Femur (tissue), 1 donor: ENCODE results near the gene OGA.

Experiments used
- DNase-seq: peaks from one replicate; pipeline ENCODE4 v3.0.0-alpha.2; 2017

The OGA gene

GRCh38 chr10:101834341-101834740 lies 16.1 kb upstream of the OGA start:
- no peak for DNase-seq

DNA sequence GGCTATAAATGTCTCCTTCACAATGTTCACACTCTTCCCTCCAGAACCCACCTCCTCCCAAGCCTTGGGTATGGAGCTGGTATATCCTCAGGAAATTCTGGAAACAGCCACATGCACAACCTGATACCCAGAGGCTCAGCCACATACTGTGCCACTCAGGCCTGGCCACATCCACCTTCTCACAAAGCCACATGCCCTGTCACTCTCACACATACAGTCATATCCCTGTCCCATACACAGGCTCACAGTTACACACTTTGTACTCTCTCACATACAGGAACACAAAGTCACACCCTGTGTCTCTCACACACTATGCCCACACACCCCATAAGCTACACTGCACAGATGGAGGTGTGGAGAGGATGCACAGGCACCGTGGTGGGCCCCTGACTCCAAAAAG lies 15.2 kb upstream of the OGA start:
- no peak for DNase-seq

GRCh38 chr10:101832325-101832771 lies 14.1 kb upstream of the OGA start:
- no peak for DNase-seq

DNA sequence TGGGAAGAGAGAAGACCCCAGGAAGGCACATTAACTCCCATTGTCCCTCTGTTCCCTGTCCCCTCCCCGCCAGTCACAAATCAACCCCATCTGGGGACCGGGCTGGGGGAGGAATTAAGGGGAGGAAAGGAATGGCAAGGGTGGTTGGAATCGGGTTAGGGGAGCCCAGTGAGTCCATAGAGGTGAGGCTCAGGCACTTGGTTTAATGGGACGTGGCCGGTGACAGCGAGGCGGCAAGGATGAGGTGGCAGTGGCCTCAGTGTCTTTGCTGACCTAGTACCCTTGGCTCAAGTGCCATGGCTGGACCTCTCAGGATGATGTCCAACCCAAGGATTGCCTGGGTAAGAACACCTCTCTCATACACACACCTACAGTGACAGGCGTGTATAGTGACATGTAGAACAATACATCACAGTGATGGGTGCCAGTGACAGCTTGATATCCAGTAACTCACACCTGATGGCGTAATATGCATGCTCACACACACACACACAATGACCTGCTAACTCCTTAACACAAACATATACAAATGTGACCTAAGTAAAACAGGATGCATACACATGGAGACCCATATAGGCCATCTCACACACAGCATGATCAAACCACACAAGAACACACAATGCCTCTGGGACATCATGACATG lies 13.0 kb upstream of the OGA start:
- DNase-seq: no peak

DNA sequence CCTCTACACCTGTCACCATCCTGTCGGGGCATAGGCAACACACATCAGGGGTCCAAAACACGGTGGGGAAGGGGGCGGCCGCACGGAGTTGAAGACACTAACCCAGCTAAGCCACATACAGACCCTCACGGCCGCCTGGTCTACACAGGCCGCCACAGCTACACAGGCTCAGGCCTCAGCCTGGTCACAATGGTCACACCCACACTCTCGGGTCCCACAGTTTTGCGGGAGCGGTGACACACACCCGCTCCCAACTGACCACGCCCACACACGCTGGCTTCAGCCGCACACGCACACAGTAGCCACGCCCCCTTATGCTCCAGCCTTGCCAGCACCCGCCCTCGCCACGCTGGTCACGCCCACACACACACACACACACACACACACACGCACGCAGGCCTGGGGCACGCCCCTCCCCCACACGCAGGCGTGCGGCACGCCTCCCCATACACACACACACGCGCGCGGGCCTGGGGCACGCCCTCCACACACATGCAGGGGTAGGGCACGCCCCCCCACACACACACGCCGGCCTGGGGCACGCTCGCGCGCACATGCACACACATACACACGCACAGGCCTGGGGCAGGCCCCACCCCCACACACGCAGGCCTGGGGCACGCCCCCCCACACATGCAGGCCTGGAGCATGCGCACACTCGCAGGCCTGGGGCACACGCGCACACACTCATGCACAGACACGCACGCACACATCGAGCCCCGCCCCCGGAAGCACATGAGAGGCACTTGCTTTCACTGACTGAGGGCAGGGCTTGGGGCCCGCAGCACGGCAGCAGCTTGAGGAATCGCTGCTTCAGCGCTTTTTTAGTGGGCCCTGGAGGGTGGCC lies 12.3 kb upstream of the OGA start:
- DNase-seq: peak; percentile 92

GRCh38 chr10:101829561-101830315 lies 11.5 kb upstream of the OGA start:
- peak; percentile 73 for DNase-seq

GRCh38 chr10:101828766-101829551 lies 10.7 kb upstream of the OGA start:
- peak; percentile 29 for DNase-seq

DNA sequence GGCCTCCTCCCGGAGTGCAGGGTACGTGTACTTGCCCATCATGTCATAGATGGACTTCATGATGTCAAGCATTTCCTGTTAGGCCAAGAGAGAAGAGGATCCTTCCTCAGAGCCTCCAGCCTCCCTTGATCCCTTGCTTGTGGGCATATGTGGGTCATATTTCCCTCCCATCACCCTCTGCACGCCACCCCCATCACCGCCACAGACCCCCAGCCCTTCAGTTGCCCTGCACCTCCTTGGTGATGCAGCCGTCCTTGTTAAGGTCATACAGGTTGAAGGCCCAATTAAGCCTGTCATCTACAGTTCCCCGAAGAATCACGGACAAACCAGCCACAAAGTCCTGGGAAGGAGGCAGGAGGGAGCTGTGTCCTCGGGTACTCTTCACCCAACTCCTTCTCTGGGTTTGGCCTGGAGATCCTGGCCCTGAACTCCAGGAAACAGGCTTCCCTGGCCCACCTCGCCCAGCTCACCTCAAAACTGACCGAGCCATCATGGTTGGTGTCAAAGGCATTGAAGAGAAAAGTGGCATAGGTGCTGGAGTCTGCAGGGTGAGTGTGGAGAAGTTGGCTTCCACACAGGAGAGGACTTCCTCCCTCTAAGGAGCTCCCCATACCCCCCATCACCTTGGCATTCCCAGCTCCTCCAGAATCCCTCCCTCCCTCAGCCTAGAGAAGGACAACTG lies 9.8 kb upstream of the OGA start:
- peak; percentile 15 for DNase-seq

DNA sequence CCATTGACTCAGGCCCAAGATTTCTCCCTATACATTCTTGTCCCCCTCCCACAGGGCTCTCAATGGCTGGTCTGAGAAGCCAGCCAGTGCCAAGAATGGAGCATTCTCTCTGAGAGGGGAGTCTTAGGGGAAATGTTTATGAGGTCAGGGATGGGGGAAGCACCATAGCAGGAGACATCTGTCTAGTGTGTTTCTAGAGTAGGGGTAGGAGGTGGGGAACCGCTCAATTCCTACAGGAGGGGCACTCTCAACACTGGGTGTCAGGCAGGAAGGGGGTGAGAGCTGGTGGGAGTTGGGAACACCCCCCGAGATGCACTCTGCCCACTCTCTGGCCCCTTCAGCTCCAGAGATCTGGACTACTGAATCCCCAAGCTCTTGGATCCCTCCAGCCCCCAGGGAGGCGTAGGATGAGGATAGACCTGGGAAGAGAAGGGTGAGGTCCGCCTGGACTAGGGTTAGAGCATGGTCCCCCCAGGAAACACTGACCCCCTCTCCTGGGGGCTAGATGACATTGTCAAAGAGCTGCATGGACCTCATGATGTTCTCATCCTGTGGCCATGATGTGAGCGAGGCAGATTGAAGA lies 8.7 kb upstream of the OGA start:
- peak; percentile 9 for DNase-seq

GRCh38 chr10:101824736-101825135 lies 6.5 kb upstream of the OGA start:
- no peak for DNase-seq

DNA sequence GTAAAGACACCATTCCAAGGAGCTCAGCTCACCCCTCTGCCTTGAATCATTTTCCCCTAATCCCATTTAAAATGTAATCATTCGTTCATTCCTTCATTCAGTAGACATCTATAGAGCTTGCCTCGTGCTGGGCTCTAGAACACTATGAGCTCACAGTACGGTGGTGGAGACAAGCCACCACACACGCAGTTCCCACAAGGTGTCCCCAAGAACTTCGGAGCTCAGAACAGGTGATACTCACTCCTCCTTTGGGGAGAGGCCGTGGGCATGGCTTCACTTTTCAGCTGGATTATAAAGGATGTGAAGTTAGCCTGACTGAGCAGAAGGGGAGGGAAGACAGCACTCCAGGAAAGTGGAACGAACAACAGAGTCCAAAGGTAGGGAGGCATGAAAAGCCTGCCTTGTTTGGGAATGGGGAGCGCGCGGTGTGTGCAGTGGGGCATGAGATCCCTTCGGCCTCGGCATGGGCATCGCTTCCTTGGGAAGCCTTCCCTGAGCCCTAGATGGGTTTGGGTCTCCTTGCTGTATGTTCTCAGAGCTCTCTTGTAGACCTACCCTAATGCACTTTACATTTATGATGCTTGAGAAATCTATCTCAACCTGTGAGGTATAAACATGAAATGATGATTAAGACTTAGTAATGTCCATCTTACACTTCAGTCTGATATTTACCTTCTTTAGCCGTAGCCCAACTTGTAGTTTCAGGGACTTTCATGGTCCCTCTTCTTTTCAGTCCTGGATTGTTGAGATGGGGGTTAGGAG lies 809 bp upstream of the OGA start:
- DNase-seq: no peak

DNA sequence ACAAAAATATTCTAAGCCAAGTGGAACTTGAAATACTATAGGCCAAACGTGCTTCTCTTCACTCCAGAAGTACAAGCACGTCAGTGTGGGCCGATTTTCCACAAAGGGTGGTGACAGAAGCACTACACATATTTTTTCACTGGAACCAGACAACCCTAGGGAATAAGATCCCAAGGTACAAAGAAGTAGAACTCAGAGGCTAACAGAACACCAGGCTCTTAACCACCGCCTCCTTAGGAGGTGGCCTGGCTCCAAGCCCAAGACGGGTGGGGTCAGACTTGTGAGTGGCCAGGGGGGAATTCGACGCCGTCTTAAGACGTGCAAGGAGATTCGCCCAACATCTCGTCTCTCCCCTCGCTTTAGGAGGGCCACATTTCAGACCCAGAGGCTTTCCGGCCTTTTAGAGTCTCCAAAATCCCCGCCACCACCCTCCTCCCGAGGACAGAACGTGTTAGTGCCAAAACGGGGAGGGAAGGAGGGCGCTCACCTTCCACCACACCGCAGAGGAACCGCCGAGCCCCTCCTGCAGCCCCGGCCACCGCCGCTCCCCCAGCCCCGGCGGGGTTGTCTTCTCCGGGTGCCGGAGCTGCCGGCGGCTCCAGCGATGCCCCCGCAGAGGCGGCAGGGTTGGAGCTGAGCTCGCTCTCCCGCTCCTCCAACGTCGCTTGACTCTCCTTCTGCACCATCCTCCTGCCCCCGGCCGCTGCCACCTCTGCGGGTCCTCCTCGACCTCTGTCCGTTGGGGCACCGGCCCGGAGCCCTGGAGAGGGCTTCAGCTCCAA lies 716 bp downstream of the OGA start:
- DNase-seq: peak; percentile 93

- DNase-seq: no peak
Measured at GRCh38 chr10:101816913-101817336, 1.3 kb downstream of the OGA start.

DNA sequence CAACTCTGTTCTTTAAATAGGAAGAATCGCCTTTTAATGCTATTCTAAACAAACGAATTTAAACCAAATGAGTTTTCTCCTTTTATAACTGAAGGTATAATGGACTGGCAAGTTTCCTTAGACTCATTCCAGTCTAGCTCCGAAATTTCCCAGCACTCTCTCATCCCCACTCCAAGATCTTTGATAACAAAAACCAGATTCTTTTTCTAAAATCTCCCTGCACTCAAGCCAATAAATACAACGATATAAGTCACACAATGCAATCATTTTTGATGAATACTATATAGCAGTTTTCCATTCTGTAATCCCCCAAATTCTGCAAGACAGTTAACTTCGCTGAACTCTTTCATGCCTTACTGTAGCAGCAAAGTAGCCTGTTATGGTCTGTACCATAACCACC lies 1.9 kb downstream of the OGA start:
- DNase-seq: no peak

- DNase-seq: no peak
Measured at GRCh38 chr10:101814466-101815071, 3.7 kb downstream of the OGA start.

DNA sequence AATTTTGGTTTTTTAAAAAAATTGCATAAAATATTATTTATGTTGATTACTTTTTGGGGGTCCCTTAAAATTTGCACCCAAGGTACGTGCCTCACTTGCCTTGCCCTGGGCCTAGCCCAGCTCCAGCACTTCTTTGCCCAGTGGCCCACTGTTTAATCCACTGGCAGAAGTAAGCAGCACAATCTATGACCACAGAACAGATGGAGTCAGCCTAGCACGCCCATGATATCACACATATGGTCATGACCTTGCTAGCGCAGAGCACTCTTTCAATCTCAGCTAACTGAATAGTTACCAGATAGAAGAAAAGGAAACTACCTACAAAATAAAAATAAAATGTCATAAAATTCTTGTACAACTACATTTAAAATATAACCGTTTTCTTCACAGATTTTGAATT lies 5.6 kb downstream of the OGA start:
- DNase-seq: no peak

- no peak for DNase-seq
Measured at GRCh38 chr10:101807158-101807557, 11.1 kb downstream of the OGA start.

- DNase-seq: no peak
Measured at GRCh38 chr10:101803511-101803910, 14.7 kb downstream of the OGA start.

GRCh38 chr10:101797403-101798059 lies 20.7 kb downstream of the OGA start:
- DNase-seq: no peak
